Testis (tissue), 3 donors: ENCODE data around the gene AHCY. TPM values are rescaled to one million over a fixed set of nuclear protein-coding genes. Genes with fewer than 3 reads are reported as not detected.
"Not testable (repeated sequence)": the region's sequence is repeated elsewhere in the genome, so short reads cannot be mapped to it uniquely, and the experiment has no call there.

Experiments
- DNase-seq: peaks from one replicate; pipeline ENCODE4 v3.0.0-alpha.2; 2019
- H3K27ac ChIP-seq, 2 donors: fragments of 200-600 bp; sonication (generic); one replicate each; pipeline ENCODE4 v1.5.1; 2019
- H3K27me3 ChIP-seq: fragments of 200-600 bp; sonication (generic); one replicate; pipeline ENCODE4 v1.5.1; 2019
- H3K36me3 ChIP-seq: fragments of 200-600 bp; sonication (generic); one replicate; pipeline ENCODE4 v1.5.1; 2017; ENCODE audit warnings: low read depth; ENCODE audit errors: missing control alignments
- H3K4me1 ChIP-seq: fragments of 200-600 bp; sonication (generic); one replicate; pipeline ENCODE4 v1.5.1; 2019
- H3K4me3 ChIP-seq, 2 donors: fragments of 200-600 bp; sonication (generic); one replicate each; pipeline ENCODE4 v1.5.1; 2017 to 2019
- H3K9me3 ChIP-seq: fragments of 200-600 bp; sonication (generic); one replicate; pipeline ENCODE4 v1.5.1; 2017
- CTCF ChIP-seq, 3 experiments: fragments of 450-650 bp in 2 of 3; fragments of 200-600 bp in 1 of 3; sonication (generic) in 1 of 3; IDR thresholded peaks; one replicate each; pipeline ENCODE4 v1.5.1; 2016 to 2019; ENCODE audit warnings: antibody characterized with exemption in 3 of 3, mild to moderate bottlenecking in 2 of 3, moderate library complexity in 1 of 3
- POLR2A ChIP-seq: fragments of 450-650 bp; IDR thresholded peaks from one replicate; pipeline ENCODE4 v1.6.1; 2017; ENCODE audit warnings: antibody characterized with exemption, mild to moderate bottlenecking, moderate library complexity
- WGBS, 2 donors: methylation state at CpG; one replicate each; pipeline ENCODE4 v1.1.5; 2018; 5-methylcytosine and 5-hydroxymethylcytosine counted together
- intact Hi-C: fragments of 100-400 bp; cut with DNase I; formaldehyde crosslinking; loops from one replicate; pipeline ENCODE4 v1.15.1; 2023; ENCODE audit warnings: low total_unique reads
- polyA plus RNA-seq: library from polyadenylated mRNA; stranded (reverse); fragments of 350-450 nt; fragmentation: Illumina TruSeq; extraction: RNeasy Lipid Tissue Mini Kit (QIAGEN cat#74804); gene quantifications from one replicate; pipeline ENCODE4 v1.2.3, GENCODE V29; 2014; ENCODE audit warnings: low read depth, low replicate concordance; ENCODE audit not compliant: insufficient read depth
- total RNA-seq, 2 donors: library from RNA; depleted of rRNA; stranded (reverse); fragments of >200 nt; gene quantifications; one replicate each; pipeline ENCODE4 v1.2.3, GENCODE V29; 2016

AHCY gene
- total and polyA plus RNA-seq, 3 donors from 2014 or later = 127 to 237 (median 178) TPM

DNA sequence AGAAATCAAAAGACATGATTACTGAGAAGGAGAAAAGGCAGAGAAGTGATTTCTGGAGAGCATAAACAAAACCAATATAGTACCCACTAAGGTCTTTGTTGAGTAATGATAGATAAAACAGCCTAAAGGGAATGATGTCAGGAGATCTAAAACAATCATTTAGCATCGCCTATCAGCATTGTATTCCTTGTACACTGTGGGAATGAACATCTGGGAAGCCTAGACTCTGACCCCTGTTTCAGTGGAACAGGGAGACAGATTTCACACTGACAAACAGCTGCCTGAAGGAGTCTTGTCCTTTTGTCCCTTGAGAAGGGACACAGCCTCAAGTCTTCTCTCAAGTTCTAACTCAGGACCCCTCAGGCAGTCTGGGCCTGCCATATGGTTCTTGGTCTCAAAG, 60.3 kb downstream of the AHCY start:
- no peak overlapping the region for H3K4me3 ChIP-seq
- H3K9me3 ChIP-seq = no peaks in the 10 kb centered on the region
- no peak overlapping the region for H3K27ac ChIP-seq
- no peak for DNase-seq
- TF ChIP-seq CTCF (IDR thresholded peaks at IDR 0.05) (no peak), POLR2A (no peak)
- H3K27me3 ChIP-seq = no peaks in the 10 kb centered on the region
- no peaks in the 10 kb centered on the region for H3K36me3 ChIP-seq
- intact Hi-C loops = no loop called here
- 81 to 94% methylated on average over 1 of the region's 1 CpG for WGBS, 2 donors
- peaks cover 3% of the 10 kb centered on the region for H3K4me1 ChIP-seq

- H3K36me3 ChIP-seq, H3K27ac ChIP-seq, H3K27me3 ChIP-seq, H3K4me3 ChIP-seq, H3K9me3 ChIP-seq, DNase-seq, intact Hi-C loops, H3K4me1 ChIP-seq: not testable (repeated sequence)
- 82 to 86% methylated on average over 4 of the region's 4 CpGs for WGBS, 2 donors
Measured at GRCh38 chr20:34242015-34242414, 61.1 kb downstream of the AHCY start.

- Histone ChIP-seq H3K27me3 (no peaks in the 10 kb centered on the region), H3K9me3 (no peaks in the 10 kb centered on the region), H3K4me3 (no peak within 1 kb of the TSS), H3K36me3 (no peaks in the 10 kb centered on the region), H3K27ac (no peak within 1 kb of the TSS), H3K4me1 (no peaks in the 10 kb centered on the region)
- DNase-seq = no peak
- no peak for TF ChIP-seq CTCF (IDR thresholded peaks at IDR 0.05)
- no peak for TF ChIP-seq POLR2A
- intact Hi-C loops = no loop called here
- WGBS, 2 donors = 76 to 80% methylated on average over 9 of the region's 9 CpGs
Measured at GRCh38 chr20:34240693-34241615, 62.2 kb downstream of the AHCY start, which contains the start of gene ASIP. ASIP (plus strand) TSS chr20:34241423; CDS start chr20:34260375, 18,952 bp downstream.

DNA sequence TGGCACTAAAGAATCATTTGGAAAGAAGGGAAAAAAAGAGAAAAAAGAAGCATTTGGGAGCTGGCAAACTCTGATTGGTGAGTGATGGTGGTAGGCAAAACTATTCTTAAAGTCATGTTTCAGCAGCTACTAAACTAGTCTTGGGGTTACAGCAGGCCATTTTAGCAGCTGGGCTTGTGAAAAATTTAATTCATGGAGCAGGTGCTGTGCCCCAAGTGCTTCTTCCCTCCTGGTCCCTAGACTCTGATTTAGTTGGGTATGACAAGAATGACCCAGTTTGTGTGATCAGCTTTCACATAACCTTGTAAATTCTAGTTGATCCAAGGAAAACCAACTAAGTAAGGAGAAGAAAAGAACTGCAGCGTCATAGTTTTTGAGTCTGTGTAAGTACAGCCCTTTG, 63.0 kb downstream of the AHCY start:
- WGBS, 2 donors = 82 to 97% methylated on average over 1 of the region's 1 CpG
- Histone ChIP-seq H3K27me3 (no peaks in the 10 kb centered on the region), H3K27ac (no peak overlapping the region), H3K9me3 (no peaks in the 10 kb centered on the region), H3K4me1 (no peaks in the 10 kb centered on the region), H3K36me3 (no peaks in the 10 kb centered on the region), H3K4me3 (no peak overlapping the region)
- DNase-seq = no peak
- intact Hi-C loops = no loop called here
- TF ChIP-seq CTCF (IDR thresholded peaks at IDR 0.05) (no peak), POLR2A (no peak)

GRCh38 chr20:34237942-34238341, 65.2 kb downstream of the AHCY start:
- 91 to 97% methylated on average over 2 of the region's 2 CpGs for WGBS, 2 donors

More at GRCh38 chr20:34237942-34238341, 65.2 kb downstream of the AHCY start:
- Histone ChIP-seq H3K36me3 (no peaks in the 10 kb centered on the region), H3K9me3 (no peaks in the 10 kb centered on the region), H3K27ac (no peak overlapping the region), H3K4me3 (no peak overlapping the region), H3K27me3 (no peaks in the 10 kb centered on the region), H3K4me1 (no peaks in the 10 kb centered on the region)
- no peak for TF ChIP-seq CTCF (IDR thresholded peaks at IDR 0.05)
- TF ChIP-seq POLR2A = no peak
- no peak for DNase-seq
- intact Hi-C loops = no loop called here
